Measurements from ENCODE around the gene CHI3L2.

Gene CHI3L2

DNA sequence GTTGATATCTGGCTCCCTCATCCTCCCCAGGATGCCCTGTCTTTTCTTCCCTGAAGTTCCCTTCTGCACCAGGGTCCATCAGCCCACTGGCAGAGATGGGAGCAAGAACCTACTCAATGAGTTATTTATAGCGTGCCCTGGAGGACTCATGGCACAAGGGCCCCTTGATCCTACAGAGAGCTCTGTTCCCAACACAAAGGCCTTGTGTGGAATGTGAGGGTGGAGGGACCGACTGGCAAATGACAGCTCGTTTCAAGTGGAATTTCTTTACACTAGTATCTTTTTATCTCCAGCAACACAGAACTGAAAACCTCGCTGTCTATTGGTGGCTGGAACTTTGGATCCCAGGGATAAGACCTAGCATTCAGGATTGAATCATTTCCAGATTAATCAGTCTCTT lies 22.4 kb downstream of the CHI3L2 start:
- DNase-seq = peak in 30 of 56 donors; percentile 11 to 78 (median 42)

GRCh38 chr1:111251570-111251969 lies 24.1 kb downstream of the CHI3L2 start:
- DNase-seq = peak in 1 of 56 donors; percentile 23

DNA sequence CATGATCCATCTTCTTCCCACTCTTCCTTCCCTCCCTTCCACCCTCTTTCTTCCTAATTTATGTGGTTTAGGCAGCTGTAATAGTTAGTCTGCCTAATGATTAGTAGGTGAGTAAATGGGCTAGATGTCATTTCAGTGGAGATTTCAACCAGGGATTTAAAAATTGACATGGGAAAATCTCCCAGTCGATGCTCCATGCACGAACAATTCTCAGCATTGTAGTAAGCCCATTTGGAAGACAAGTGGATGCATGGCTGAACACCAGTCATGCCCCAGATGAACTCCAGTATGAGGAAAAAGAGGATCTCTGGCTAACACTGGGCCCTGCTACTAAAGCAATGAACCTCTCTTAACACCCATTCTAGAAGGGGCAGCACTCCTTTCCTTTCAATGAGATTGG lies 25.3 kb downstream of the CHI3L2 start:
- DNase-seq = no peak

DNA sequence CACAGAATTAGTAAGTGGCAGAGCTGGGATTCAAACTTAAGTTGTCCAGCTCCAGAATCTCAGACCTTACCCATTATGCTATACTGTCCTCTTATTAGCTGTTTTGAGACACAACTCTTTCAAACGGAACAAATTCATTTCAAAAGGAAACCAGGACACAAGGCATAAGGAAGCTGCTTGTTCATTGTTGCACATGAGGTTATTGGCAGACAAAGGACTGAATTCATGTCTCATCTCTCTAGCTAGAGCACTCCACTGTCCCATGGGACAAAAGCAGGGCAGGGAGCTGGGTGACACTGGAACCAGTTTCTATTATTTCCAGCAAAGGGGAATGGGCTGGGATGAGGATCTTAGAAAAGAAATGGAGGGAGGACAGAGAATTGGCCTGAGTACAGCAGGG lies 26.4 kb downstream of the CHI3L2 start:
- DNase-seq = peak in 16 of 56 donors; percentile 11 to 62 (median 32)

DNA sequence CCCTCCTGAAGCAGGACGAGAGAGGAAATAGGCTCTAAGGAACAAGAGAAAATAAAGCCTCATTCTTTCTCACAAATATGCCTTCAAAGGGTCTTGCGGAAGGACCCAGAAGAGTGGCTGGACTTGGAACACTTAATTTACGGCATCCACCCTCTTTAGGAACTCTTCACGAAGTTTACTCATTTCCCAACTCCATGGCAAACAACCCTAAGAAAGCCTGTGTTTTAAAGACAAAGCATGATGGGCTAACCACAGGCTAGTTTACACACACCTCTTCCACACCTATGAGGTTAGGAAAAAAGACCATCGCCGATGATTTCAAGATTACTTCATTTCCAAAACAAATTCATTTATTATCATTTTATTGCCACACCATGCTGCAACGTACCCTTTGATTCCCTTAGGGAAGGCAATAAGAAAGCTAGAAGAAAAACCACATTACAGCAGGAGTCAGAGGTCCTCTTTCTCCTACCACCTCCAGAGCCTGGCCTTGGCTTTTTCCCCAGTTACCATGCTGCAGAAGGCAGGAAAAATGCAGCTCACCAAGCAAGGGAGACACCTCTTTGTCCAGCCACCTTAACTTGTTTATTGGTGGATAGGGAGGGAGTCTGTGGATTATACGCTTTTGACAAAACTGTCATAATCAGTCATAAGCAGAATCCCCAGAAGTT lies 29.6 kb downstream of the CHI3L2 start:
- no peak for DNase-seq

GRCh38 chr1:111267801-111268508 lies 40.4 kb downstream of the CHI3L2 start:
- DNase-seq = no peak

GRCh38 chr1:111269825-111270406 lies 42.4 kb downstream of the CHI3L2 start:
- no peak for DNase-seq

- no peak for DNase-seq
Observed at GRCh38 chr1:111270771-111271463, 43.4 kb downstream of the CHI3L2 start.

- DNase-seq = peak in 4 of 56 donors; percentile 7 to 24 (median 14)
Observed at GRCh38 chr1:111271464-111271801, 43.9 kb downstream of the CHI3L2 start.

GRCh38 chr1:111272081-111272480 lies 44.6 kb downstream of the CHI3L2 start:
- no peak for DNase-seq

- DNase-seq = no peak
Observed at GRCh38 chr1:111274653-111275052, 47.1 kb downstream of the CHI3L2 start.

DNA sequence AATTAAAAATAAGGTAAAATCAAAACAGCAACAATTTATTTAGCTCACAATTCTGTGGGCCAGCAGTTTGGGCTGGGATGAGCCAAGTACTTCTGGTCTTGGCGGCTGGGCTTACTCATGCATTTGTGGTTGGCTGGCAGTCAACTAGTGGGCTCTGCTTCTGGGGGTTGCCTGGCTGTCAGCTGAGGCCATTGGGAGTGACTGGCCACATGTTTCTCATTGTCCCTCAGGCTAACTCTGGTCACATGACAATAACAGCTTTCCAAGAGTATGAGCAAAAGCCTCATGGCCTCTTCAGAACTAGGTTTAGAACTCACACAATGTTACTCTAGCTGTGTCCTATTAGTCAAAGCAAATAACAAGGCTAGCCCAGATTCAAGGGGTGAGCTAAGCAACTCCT lies 47.6 kb downstream of the CHI3L2 start:
- peak in 15 of 56 donors; percentile 9 to 73 (median 37) for DNase-seq

- no peak for DNase-seq
Observed at GRCh38 chr1:111275780-111276433, 48.4 kb downstream of the CHI3L2 start.

GRCh38 chr1:111279144-111279543 lies 51.6 kb downstream of the CHI3L2 start:
- DNase-seq = no peak

- DNase-seq = no peak
Observed at GRCh38 chr1:111280267-111280666, 52.8 kb downstream of the CHI3L2 start.

DNA sequence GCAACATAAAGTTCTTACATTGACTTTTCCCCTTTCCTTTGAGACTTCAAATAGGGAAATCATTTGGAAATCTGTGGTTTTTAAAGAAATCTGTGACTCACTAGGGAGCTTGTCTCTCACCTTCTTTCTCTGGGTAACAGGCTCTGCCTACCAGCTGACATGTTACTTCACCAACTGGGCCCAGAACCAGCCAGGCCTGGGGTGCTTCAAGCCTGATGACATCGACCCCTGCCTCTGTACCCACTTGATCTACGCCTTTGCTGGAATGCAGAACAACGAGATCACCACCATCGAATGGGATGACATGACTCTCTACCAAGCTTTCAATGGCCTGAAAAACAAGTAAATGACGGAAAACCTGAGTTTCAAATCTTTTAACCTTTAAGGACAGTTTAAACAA lies 53.9 kb downstream of the CHI3L2 start:
- DNase-seq = no peak

GRCh38 chr1:111283838-111284237 lies 56.3 kb downstream of the CHI3L2 start:
- DNase-seq = no peak

DNA sequence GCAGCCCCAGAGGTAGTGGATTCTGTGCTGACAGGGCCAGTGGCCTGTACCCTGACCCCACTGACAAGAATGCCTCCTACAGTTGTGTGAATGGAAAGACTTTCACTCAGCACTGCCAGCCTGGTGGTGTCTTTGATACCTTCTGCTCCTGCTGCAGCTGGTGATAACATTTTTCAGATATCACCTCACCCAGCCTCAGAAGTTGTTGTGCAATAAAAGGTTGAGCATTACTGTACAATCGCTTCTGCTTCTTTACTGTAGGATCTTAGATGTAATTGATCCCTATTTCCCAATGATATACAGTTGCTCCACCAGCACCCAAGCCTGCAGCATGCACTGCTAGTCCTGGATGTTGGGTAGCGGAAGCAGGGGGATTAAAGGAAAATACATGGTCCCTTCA lies 58.4 kb downstream of the CHI3L2 start:
- no peak for DNase-seq

- no peak for DNase-seq
Observed at GRCh38 chr1:111286912-111287311, 59.4 kb downstream of the CHI3L2 start.

- no peak for DNase-seq
Observed at GRCh38 chr1:111289371-111289770, 61.9 kb downstream of the CHI3L2 start.

- no peak for DNase-seq
Observed at GRCh38 chr1:111290104-111290503, 62.6 kb downstream of the CHI3L2 start.

DNA sequence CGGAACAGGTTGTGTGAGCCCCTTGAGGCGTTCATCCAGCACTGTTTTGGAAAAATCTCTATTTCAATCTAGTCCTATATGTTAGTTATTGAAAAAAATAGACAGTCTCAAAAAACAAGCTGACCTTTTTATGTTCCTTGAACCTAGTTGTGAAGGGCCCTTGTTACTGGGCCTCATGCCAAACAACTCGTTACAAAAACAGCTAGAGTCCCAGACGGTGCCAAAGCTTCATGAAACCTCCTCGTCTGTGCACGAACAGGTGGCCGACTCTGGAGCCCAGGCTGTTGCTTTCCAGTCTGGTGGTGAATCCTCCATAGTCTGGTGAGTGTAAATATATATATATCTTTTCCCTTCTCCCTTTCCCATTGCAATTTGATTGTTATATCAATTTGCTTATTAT lies 63.1 kb downstream of the CHI3L2 start, which contains the start of gene CHIA:
Gene CHIA, plus strand, starts transcription at position 222 of the 400 bp plus-strand sequence. CDS start 19,617 bp downstream, outside the sequence.
- no peak for DNase-seq
